Stimulated activated CD4-positive, alpha-beta T cell treated with anti-CD3 and anti-CD28 coated beads, Interleukin-12 subunit alpha, Interleukin-12 subunit beta, amount 100 ng/mL, for 4 hours (primary cell): Measurements from ENCODE around the gene ELP5.
"Not testable (repeated sequence)": the region's sequence is repeated elsewhere in the genome, so short reads cannot be mapped to it uniquely, and the experiment has no call there.

Experiments used
- DNase-seq: peaks from one replicate; pipeline ENCODE4 v3.0.0-alpha.2; 2020

The ELP5 gene

GRCh38 chr17:7237761-7238419 is 14.1 kb upstream of the ELP5 start:
- DNase-seq: peak; percentile 91

- peak; percentile 41 for DNase-seq
These were observed 13.5 kb upstream of the ELP5 start for GRCh38 chr17:7238420-7239090.

GRCh38 chr17:7239091-7240027 is 12.7 kb upstream of the ELP5 start, which contains the start of gene PHF23:
Gene PHF23, minus strand, starts transcription at chr17:7239457. Its CDS starts 178 bp downstream, at chr17:7239279.
- DNase-seq: peak; percentile 97

GRCh38 chr17:7240375-7240774 is 11.6 kb upstream of the ELP5 start:
- DNase-seq: no peak

GRCh38 chr17:7241090-7241733 is 10.8 kb upstream of the ELP5 start:
- no peak for DNase-seq

GRCh38 chr17:7241783-7242716 is 10.0 kb upstream of the ELP5 start, which contains the start of gene GABARAP:
Gene GABARAP, minus strand, starts transcription at chr17:7242449. Its CDS starts 119 bp downstream, at chr17:7242330.
- peak; percentile 92 for DNase-seq

- peak; percentile 89 for DNase-seq
These were observed 9.1 kb upstream of the ELP5 start for GRCh38 chr17:7242717-7243452.

- no peak for DNase-seq
These were observed 8.6 kb upstream of the ELP5 start for GRCh38 chr17:7243453-7243729.

GRCh38 chr17:7243838-7244237 is 8.2 kb upstream of the ELP5 start:
- DNase-seq: not testable (repeated sequence)

GRCh38 chr17:7246779-7247178 is 5.2 kb upstream of the ELP5 start:
- no peak for DNase-seq

GRCh38 chr17:7248796-7249195 is 3.2 kb upstream of the ELP5 start:
- no peak for DNase-seq

GRCh38 chr17:7249214-7249613 is 2.8 kb upstream of the ELP5 start:
- no peak for DNase-seq

- DNase-seq: no peak
These were observed 2.2 kb upstream of the ELP5 start for GRCh38 chr17:7249830-7250229.

GRCh38 chr17:7250695-7251627 is 1.1 kb upstream of the ELP5 start:
- no peak for DNase-seq

- peak; percentile 99 for DNase-seq
These were observed 297 bp upstream of the ELP5 start, which contains the start of gene CTDNEP1 for GRCh38 chr17:7251661-7252175. Gene CTDNEP1, minus strand, starts transcription at chr17:7251734. Its CDS starts 438 bp downstream, at chr17:7251296.

GRCh38 chr17:7253082-7253481 is 1.1 kb downstream of the ELP5 start:
- no peak for DNase-seq

- no peak for DNase-seq
These were observed 2.5 kb downstream of the ELP5 start for GRCh38 chr17:7254511-7254910.

- no peak for DNase-seq
These were observed 4.9 kb downstream of the ELP5 start for GRCh38 chr17:7256766-7257456.
